AG09319 (cell line): ENCODE measurements around the gene KIF9.
"Not testable (repeated sequence)": the region's sequence is repeated elsewhere in the genome, so short reads cannot be mapped to it uniquely, and the experiment has no call there.

Experiments used
- DNase-seq: peaks from one replicate; pipeline ENCODE4 v3.0.0-alpha.2; 2010; ENCODE audit warnings: low read depth; ENCODE audit errors: extremely low read depth
- CTCF ChIP-seq: IDR thresholded peaks from 2 replicates; pipeline ENCODE4 v1.5.1; 2011; ENCODE audit warnings: low read depth, mild to moderate bottlenecking, inconsistent platforms, low read length, moderate library complexity

The KIF9 gene

GRCh38 chr3:47298439-47298838 lies 15.8 kb upstream of the KIF9 start:
- DNase-seq, result no peak
- no peak for TF ChIP-seq CTCF

DNA sequence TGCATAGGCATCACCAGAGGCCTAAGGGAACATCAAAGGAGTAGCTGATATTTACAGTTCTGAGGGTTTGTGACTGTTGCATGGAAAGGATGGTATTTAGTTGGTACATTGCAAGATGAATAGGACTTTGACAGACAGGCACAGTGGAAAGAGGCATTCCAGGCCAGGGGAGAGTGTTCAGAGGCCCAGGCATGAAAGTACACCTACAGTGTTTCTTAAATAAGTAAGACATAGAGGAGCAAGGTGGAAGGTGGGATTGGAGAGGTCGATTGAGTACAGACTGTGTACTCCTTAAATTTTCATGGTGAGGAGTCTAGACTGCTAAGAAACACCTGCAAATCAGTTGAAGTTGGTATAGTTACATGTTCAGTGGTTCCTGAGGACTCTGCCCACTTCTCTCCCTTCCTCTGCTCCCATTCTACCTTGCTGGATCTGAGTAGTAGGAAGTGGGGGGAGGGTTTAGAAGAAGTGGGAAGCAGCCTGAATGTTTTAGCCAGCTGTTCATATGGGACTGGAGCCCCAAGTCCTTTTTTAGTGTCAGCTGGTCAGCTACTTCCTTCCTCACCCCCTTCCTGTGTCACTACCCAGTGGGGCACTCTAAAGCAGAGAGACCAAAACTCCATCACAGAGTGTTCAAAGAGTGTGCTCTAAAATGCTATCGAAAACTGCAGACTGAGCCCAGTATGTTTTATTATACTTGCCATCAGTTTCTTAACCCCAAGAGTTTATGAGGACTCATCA lies 14.1 kb upstream of the KIF9 start:
- no peak for TF ChIP-seq CTCF

GRCh38 chr3:47295976-47296375 lies 13.4 kb upstream of the KIF9 start:
- no peak for DNase-seq
- no peak for TF ChIP-seq CTCF

More for the DNA sequence above, 14.1 kb upstream of the KIF9 start:
- no peak for DNase-seq

- no peak for TF ChIP-seq CTCF
- no peak for DNase-seq
These were observed 12.7 kb upstream of the KIF9 start for GRCh38 chr3:47295322-47295721.

GRCh38 chr3:47294392-47294791 lies 11.8 kb upstream of the KIF9 start:
- no peak for TF ChIP-seq CTCF
- no peak for DNase-seq

GRCh38 chr3:47293822-47294221 lies 11.2 kb upstream of the KIF9 start:
- no peak for TF ChIP-seq CTCF
- no peak for DNase-seq

DNA sequence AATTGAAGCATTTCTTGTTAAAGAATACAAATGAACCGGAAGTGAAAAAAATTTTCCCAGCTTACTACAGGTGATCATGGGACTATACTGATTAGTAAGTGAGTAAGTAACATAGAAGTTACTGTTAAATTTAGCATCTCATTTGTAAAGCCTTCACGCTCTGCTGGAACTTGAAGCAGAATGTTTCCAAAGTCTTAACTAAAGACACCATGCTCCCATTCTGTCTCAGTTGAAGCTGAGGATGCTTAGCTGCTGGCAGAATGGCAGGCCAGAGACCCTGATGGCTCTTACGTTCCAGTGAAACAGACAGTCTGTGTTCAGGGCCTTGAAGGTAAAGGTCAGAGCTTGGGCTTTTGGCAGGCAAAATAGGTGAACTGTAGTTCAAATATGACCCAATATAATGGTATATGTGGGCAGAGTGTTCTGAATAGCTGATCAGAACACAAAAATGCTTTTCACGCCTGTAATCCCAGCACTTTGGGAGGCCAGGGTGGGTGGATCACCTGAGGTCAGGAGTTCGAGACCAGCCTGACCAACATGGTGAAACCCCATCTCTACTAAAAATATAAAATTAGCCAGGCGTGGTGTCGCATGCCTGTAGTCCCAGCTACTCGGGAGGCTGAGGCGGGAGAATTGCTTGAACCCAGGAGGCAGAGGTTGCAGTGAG lies 9.3 kb upstream of the KIF9 start:
- not testable (repeated sequence) for DNase-seq

DNA sequence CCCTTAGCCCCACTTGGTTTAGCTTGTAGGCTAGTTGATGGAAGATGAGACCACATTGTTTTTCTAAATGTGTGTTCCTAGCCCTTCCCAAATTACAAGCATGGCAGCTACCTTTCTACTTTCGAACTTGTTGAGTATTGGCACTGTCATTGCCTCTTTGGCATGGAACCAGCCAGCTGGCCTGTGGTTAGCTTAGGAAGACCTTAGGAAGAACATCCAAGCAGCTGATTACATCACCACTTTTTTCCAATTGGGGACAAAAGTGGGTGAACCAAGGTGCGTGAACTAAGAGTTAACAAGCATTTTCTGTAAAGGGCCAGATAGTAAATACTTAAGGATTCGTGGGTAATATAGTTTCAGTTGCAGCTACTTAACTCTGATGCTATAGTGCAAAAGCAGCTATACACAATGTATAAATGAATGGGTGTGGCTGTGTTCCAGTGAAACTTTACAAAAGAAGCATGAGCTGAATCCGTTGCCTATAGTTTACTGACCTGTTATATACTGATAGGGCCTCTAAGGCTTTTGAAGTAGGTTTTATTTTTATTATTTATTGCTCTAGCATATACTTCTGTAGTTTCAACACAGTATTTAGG lies 8.7 kb upstream of the KIF9 start:
- DNase-seq, result no peak
- no peak for TF ChIP-seq CTCF
